CD14-positive monocyte (primary cell): Measurements from ENCODE around the gene ODAD2. TPM values are rescaled to one million over a fixed set of nuclear protein-coding genes. Genes with fewer than 3 reads are reported as not detected.

Experiments used
- DNase-seq, 3 donors: peaks; one replicate each; pipeline ENCODE4 v3.0.0-alpha.2; 2011 to 2022
- H2AFZ ChIP-seq: 2 replicates; pipeline ENCODE4 v1.6.0; 2012; ENCODE audit warnings: mild to moderate bottlenecking, low read depth, low read length, inconsistent platforms; ENCODE audit not compliant: insufficient read depth, poor library complexity, severe bottlenecking
- H3K27ac ChIP-seq, 2 donors: 1 replicate in 1 of 2; 2 replicates in 1 of 2; pipeline ENCODE4 v1.5.1; 2012 to 2013; ENCODE audit warnings: low read length in 2 of 2, control low read depth in 1 of 2, inconsistent platforms in 1 of 2, low read depth in 1 of 2, mild to moderate bottlenecking in 1 of 2
- H3K27me3 ChIP-seq, 2 donors: one replicate each; pipeline versions ENCODE4 v1.6.0 to v1.6.1; 2011 to 2013; ENCODE audit warnings: low read length in 2 of 2; ENCODE audit not compliant: control insufficient read depth in 2 of 2, insufficient read depth in 2 of 2
- H3K36me3 ChIP-seq, 2 donors: replicated peaks in 1 of 2; 1 replicate in 1 of 2; 2 replicates in 1 of 2; pipeline versions ENCODE4 v1.5.1 to v1.6.1; 2012 to 2013; ENCODE audit warnings: low read length in 2 of 2, control low read depth in 1 of 2, inconsistent platforms in 1 of 2, mild to moderate bottlenecking in 1 of 2; ENCODE audit not compliant: insufficient read depth in 2 of 2, control insufficient read depth in 1 of 2
- H3K4me1 ChIP-seq, 2 donors: 1 replicate in 1 of 2; 2 replicates in 1 of 2; pipeline versions ENCODE4 v1.5.1 to v1.6.1; 2012 to 2013; ENCODE audit warnings: low read length in 2 of 2, control low read depth in 1 of 2, inconsistent platforms in 1 of 2, mild to moderate bottlenecking in 1 of 2, moderate library complexity in 1 of 2; ENCODE audit not compliant: insufficient read depth in 2 of 2, control insufficient read depth in 1 of 2
- H3K4me2 ChIP-seq: replicated peaks from 2 replicates; pipeline ENCODE3; 2012; ENCODE audit warnings: low read length, moderate library complexity, mild to moderate bottlenecking; ENCODE audit not compliant: poor library complexity, severe bottlenecking; ENCODE audit errors: extremely low read depth
- H3K4me3 ChIP-seq, 3 experiments: fragments of 200-600 bp in 1 of 3; sonication (generic) in 1 of 3; replicated peaks in 1 of 3; 1 replicate in 2 of 3; 2 replicates in 1 of 3; pipeline ENCODE4 v1.5.1; 2011 to 2013; ENCODE audit warnings: low read length in 3 of 3, mild to moderate bottlenecking in 3 of 3, control low read depth in 2 of 3, low read depth in 2 of 3, inconsistent platforms in 1 of 3, moderate library complexity in 1 of 3
- H3K79me2 ChIP-seq: 2 replicates; pipeline ENCODE4 v1.6.0; 2012; ENCODE audit warnings: mild to moderate bottlenecking, control low read depth, inconsistent platforms, low read length, moderate library complexity; ENCODE audit not compliant: insufficient read depth
- H3K9ac ChIP-seq: 2 replicates; pipeline ENCODE4 v1.6.0; 2017; ENCODE audit warnings: low read length, mild to moderate bottlenecking; ENCODE audit not compliant: insufficient read depth, poor library complexity, severe bottlenecking
- H3K9me3 ChIP-seq, 2 donors: replicated peaks in 1 of 2; 1 replicate in 1 of 2; 2 replicates in 1 of 2; pipeline versions ENCODE4 v1.5.1 to v1.6.1; 2012 to 2013; ENCODE audit warnings: low read length in 2 of 2, control low read depth in 1 of 2; ENCODE audit not compliant: control insufficient read depth in 1 of 2, insufficient read depth in 1 of 2
- H4K20me1 ChIP-seq: 2 replicates; pipeline ENCODE4 v1.6.0; 2012; ENCODE audit warnings: mild to moderate bottlenecking, low read length, control low read depth, moderate library complexity; ENCODE audit not compliant: insufficient read depth
- H3K27ac Mint-ChIP-seq, 7 donors: one replicate each; pipeline ENCODE4 v1.8.0; 2020; ENCODE audit warnings: mild to moderate bottlenecking in 7 of 7, mixed read lengths in 7 of 7, moderate library complexity in 6 of 7, inconsistent platforms in 2 of 7
- H3K27me3 Mint-ChIP-seq, 3 donors: one replicate each; pipeline ENCODE4 v1.8.0; 2021 to 2022; ENCODE audit warnings: low read depth in 3 of 3, mild to moderate bottlenecking in 3 of 3, mixed read lengths in 3 of 3, moderate library complexity in 3 of 3, inconsistent platforms in 1 of 3
- H3K36me3 Mint-ChIP-seq, 2 donors: one replicate each; pipeline ENCODE4 v1.8.0; 2020; ENCODE audit warnings: mixed read lengths in 2 of 2, inconsistent platforms in 1 of 2, mild to moderate bottlenecking in 1 of 2
- H3K4me1 Mint-ChIP-seq: one replicate; pipeline ENCODE4 v1.8.0; 2020; ENCODE audit warnings: mild to moderate bottlenecking, mixed read lengths
- H3K4me3 Mint-ChIP-seq, 2 donors: one replicate each; pipeline ENCODE4 v1.8.0; 2020; ENCODE audit warnings: mild to moderate bottlenecking in 2 of 2, mixed read lengths in 2 of 2, moderate library complexity in 1 of 2
- H3K9me3 Mint-ChIP-seq, 7 donors: one replicate each; pipeline ENCODE4 v1.8.0; 2020 to 2022; ENCODE audit warnings: mixed read lengths in 7 of 7, mild to moderate bottlenecking in 6 of 7, moderate library complexity in 6 of 7, inconsistent platforms in 2 of 7
- whole genome bisulfite sequencing: methylation state at CpG from one replicate; pipeline ENCODE4 v1.1.5; 2013; ENCODE audit warnings: missing lambda C conversion rate; ENCODE audit not compliant: insufficient coverage; 5-methylcytosine and 5-hydroxymethylcytosine counted together
- intact Hi-C, 2 donors: fragments of 100-400 bp; cut with micrococcal nuclease; formaldehyde crosslinking; loops; one replicate each; pipeline versions ENCODE4 v1.15.0 to v1.15.1; 2023
- polyA minus RNA-seq: library from RNA; depleted of rRNA, polyadenylated mRNA; stranded (reverse); fragments of >200 nt; gene quantifications from 2 replicates; pipeline ENCODE4 v1.2.3, GENCODE V29; 2012
- polyA plus RNA-seq, 3 donors: library from polyadenylated mRNA; depleted of rRNA in 1 of 3; unstranded in 2 of 3; stranded (reverse) in 1 of 3; fragments of 300-500 nt in 2 of 3; fragments of >200 nt in 1 of 3; fragmentation: Illumina TruSeq in 2 of 3; gene quantifications; 1 replicate in 2 of 3; 2 replicates in 1 of 3; pipeline ENCODE4 v1.2.3, GENCODE V29; 2012 to 2021
- total RNA-seq, 12 experiments: library from RNA in 1 of 12; stranded (reverse) in 1 of 12; fragments of 120-200 nt in 1 of 12; gene quantifications; one replicate each; pipeline ENCODE4 v1.2.4 and lab custom pipeline; 2013 to 2026; ENCODE audit warnings: mixed read lengths in 6 of 12, inconsistent platforms in 1 of 12
- TF ChIP-seq, protein P1 (sequence below): fragments of 200-600 bp; IDR thresholded peaks from one replicate; pipeline ENCODE4 v1.8.0; 2022; ENCODE audit warnings: antibody characterized with exemption, mild to moderate bottlenecking

The ODAD2 gene, protein sequence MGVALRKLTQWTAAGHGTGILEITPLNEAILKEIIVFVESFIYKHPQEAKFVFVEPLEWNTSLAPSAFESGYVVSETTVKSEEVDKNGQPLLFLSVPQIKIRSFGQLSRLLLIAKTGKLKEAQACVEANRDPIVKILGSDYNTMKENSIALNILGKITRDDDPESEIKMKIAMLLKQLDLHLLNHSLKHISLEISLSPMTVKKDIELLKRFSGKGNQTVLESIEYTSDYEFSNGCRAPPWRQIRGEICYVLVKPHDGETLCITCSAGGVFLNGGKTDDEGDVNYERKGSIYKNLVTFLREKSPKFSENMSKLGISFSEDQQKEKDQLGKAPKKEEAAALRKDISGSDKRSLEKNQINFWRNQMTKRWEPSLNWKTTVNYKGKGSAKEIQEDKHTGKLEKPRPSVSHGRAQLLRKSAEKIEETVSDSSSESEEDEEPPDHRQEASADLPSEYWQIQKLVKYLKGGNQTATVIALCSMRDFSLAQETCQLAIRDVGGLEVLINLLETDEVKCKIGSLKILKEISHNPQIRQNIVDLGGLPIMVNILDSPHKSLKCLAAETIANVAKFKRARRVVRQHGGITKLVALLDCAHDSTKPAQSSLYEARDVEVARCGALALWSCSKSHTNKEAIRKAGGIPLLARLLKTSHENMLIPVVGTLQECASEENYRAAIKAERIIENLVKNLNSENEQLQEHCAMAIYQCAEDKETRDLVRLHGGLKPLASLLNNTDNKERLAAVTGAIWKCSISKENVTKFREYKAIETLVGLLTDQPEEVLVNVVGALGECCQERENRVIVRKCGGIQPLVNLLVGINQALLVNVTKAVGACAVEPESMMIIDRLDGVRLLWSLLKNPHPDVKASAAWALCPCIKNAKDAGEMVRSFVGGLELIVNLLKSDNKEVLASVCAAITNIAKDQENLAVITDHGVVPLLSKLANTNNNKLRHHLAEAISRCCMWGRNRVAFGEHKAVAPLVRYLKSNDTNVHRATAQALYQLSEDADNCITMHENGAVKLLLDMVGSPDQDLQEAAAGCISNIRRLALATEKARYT
- 0.06 TPM for total RNA-seq (2013)
- polyA plus RNA-seq (not detected), polyA minus RNA-seq (not detected in 2 replicates), total RNA-seq (lab: John Stamatoyannopoulos, UW) (0 to 4.3 (median 0.23) reads per million in 11 experiments)

DNA sequence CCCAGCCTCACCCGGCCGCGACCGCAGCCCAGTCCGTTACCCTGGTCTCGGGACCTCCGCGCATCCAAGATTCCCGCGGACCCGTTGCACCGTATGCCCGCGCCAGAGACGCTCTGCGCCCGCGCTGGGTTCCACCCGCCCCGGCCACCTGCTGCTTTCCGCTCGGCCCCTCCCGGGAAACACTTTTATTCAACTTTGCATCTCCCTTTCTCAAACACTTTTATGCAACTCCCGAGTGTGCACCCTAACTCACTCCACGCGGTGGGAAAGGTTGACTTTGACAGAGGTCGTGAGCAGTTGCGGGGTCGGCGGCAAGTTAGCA is at the start of gene ODAD2:
TSS of gene ODAD2 (minus strand) at position 126 of the 322 bp plus-strand sequence. CDS start 3,937 bp downstream, outside the sequence.
- H3K9ac ChIP-seq: peak within 1 kb of the TSS; percentile 48
- no peaks in the 10 kb centered on the region for H4K20me1 ChIP-seq
- H2AFZ ChIP-seq: peak within 1 kb of the TSS; percentile 88
- Mint-ChIP-seq H3K9me3 (peaks cover 0 to 3% (median 1%) of the 10 kb centered on the region in 7 donors), H3K27me3 (peaks cover 20 to 27% (median 24%) of the 10 kb centered on the region in 3 donors), H3K27ac (peak within 1 kb of the TSS in 2 of 7 donors; percentile 47 to 48), H3K4me1 (peaks cover 17% of the 10 kb centered on the region), H3K36me3 (peaks cover 0 to 2% of the 10 kb centered on the region in 2 donors), H3K4me3 (peak within 1 kb of the TSS; percentile 92 to 99)
- WGBS: 0% methylated on average over 23 of the region's 30 CpGs
- TF ChIP-seq, protein P1, sequence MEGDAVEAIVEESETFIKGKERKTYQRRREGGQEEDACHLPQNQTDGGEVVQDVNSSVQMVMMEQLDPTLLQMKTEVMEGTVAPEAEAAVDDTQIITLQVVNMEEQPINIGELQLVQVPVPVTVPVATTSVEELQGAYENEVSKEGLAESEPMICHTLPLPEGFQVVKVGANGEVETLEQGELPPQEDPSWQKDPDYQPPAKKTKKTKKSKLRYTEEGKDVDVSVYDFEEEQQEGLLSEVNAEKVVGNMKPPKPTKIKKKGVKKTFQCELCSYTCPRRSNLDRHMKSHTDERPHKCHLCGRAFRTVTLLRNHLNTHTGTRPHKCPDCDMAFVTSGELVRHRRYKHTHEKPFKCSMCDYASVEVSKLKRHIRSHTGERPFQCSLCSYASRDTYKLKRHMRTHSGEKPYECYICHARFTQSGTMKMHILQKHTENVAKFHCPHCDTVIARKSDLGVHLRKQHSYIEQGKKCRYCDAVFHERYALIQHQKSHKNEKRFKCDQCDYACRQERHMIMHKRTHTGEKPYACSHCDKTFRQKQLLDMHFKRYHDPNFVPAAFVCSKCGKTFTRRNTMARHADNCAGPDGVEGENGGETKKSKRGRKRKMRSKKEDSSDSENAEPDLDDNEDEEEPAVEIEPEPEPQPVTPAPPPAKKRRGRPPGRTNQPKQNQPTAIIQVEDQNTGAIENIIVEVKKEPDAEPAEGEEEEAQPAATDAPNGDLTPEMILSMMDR: no peak
- H3K9me3 ChIP-seq: no peaks in the 10 kb centered on the region
- H3K79me2 ChIP-seq: no peaks in the 10 kb centered on the region
- peaks cover 9 to 14% of the 10 kb centered on the region in 2 donors for H3K4me1 ChIP-seq
- H3K4me3 ChIP-seq: peak within 1 kb of the TSS; percentile 52 to 78 (median 56)
- DNase-seq: peak in 1 of 3 donors; percentile 5
- H3K27ac ChIP-seq: no peak within 1 kb of the TSS
- H3K36me3 ChIP-seq: no peaks in the 10 kb centered on the region
- intact Hi-C loops: no loop called here
- peaks cover 2 to 15% of the 10 kb centered on the region in 2 donors for H3K27me3 ChIP-seq
- H3K4me2 ChIP-seq: peak within 1 kb of the TSS; percentile 92

DNA sequence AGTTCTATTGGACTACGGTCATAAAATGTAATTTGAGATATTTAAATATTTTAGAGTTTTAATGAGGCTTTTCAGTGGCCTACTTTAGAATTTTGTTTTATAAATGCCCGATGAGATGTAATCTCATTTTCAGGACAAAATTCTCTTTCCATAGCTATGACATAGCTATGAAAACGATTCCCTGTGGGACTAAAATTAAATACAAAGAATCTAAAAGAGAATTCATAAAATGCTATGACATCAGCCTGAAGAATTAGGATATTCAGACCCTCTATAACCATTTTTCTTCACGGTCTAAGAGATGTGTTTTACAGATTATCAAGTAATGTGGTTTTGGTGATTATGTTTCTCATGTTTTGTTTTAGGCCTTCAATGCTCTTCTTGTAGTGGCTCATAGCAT is 48.2 kb upstream of the ODAD2 start:
- no peaks in the 10 kb centered on the region for H3K79me2 ChIP-seq
- no peaks in the 10 kb centered on the region for H3K27me3 ChIP-seq
- WGBS: no CpG with 5 or more reads among the region's 4 CpGs
- no peak for DNase-seq
- peaks cover 7% of the 10 kb centered on the region in 2 donors for H3K4me1 ChIP-seq
- H3K36me3 Mint-ChIP-seq: peaks cover 16 to 20% of the 10 kb centered on the region in 2 donors
- H3K4me2 ChIP-seq: no peak overlapping the region
- H4K20me1 ChIP-seq: no peaks in the 10 kb centered on the region
- no peak overlapping the region for H3K4me3 ChIP-seq
- peaks cover 0 to 7% of the 10 kb centered on the region in 2 donors for H3K36me3 ChIP-seq
- no peak overlapping the region for H3K27ac Mint-ChIP-seq
- TF ChIP-seq, protein P1: no peak
- peaks cover 0 to 9% (median 4%) of the 10 kb centered on the region in 7 donors for H3K9me3 Mint-ChIP-seq
- intact Hi-C loops: no loop called here
- no peaks in the 10 kb centered on the region for H3K9me3 ChIP-seq
- peaks cover 0 to 2% (median 0%) of the 10 kb centered on the region in 3 donors for H3K27me3 Mint-ChIP-seq
- H3K9ac ChIP-seq: no peak overlapping the region
- H3K27ac ChIP-seq: no peak overlapping the region
- H2AFZ ChIP-seq: no peak overlapping the region
- H3K4me1 Mint-ChIP-seq: peaks cover 20% of the 10 kb centered on the region
- H3K4me3 Mint-ChIP-seq: no peak overlapping the region
